HTR-8/SVneo (cell line): ENCODE results near the gene CCT6B.
A peak's percentile ranks its signal among the peaks of the same experiment; 100 is the strongest.
"Not testable (repeated sequence)": the region's sequence is repeated elsewhere in the genome, so short reads cannot be mapped to it uniquely, and the experiment has no call there.

ENCODE experiments used
- DNase-seq: peaks from one replicate; pipeline ENCODE4 v3.0.0; 2011; ENCODE audit warnings: low spot score, mixed read lengths; ENCODE audit not compliant: insufficient read length
- FAIRE-seq: peaks from 2 replicates; lab custom pipeline; 2011; peaks lifted over from hg19 to GRCh38; lab: Jason Lieb, UNC

CCT6B gene

GRCh38 chr17:34961093-34961911 lies at the start of gene CCT6B, which contains the start of gene ZNF830:
Gene CCT6B (minus strand): TSS chr17:34961460. CDS start chr17:34961393, 67 bp downstream.
Gene ZNF830 (plus strand): TSS chr17:34961540. CDS start chr17:34961567, 27 bp downstream.
- FAIRE-seq (peak; percentile 92), DNase-seq (peak; percentile 96)

- FAIRE-seq = no peak
- DNase-seq = no peak
Measured at GRCh38 chr17:35010093-35010492, 48.8 kb upstream of the CCT6B start.

- FAIRE-seq (no peak), DNase-seq (no peak)
Measured at GRCh38 chr17:35006961-35007360, 45.7 kb upstream of the CCT6B start.

- FAIRE-seq (no peak), DNase-seq (no peak)
Measured at GRCh38 chr17:35006345-35006744, 45.1 kb upstream of the CCT6B start.

- DNase-seq = no peak
- no peak for FAIRE-seq
Measured at GRCh38 chr17:35003778-35004177, 42.5 kb upstream of the CCT6B start.

GRCh38 chr17:35002876-35003551 lies 41.8 kb upstream of the CCT6B start:
- DNase-seq (no peak), FAIRE-seq (no peak)

GRCh38 chr17:35001549-35001948 lies 40.3 kb upstream of the CCT6B start:
- DNase-seq = no peak
- no peak for FAIRE-seq

- not testable (repeated sequence) for FAIRE-seq, DNase-seq
Measured at GRCh38 chr17:35000965-35001364, 39.7 kb upstream of the CCT6B start.

GRCh38 chr17:34999456-34999855 lies 38.2 kb upstream of the CCT6B start:
- DNase-seq (no peak), FAIRE-seq (no peak)

- peak; percentile 75 for FAIRE-seq
- DNase-seq = peak; percentile 83
Measured at GRCh38 chr17:34998205-34998604, 36.9 kb upstream of the CCT6B start.

- no peak for DNase-seq
Measured at GRCh38 chr17:34997355-34997862, 36.1 kb upstream of the CCT6B start.

GRCh38 chr17:34996422-34997285 lies 35.4 kb upstream of the CCT6B start:
- FAIRE-seq (no peak), DNase-seq (no peak)

More at GRCh38 chr17:34997355-34997862, 36.1 kb upstream of the CCT6B start:
- no peak for FAIRE-seq

- no peak for FAIRE-seq
- no peak for DNase-seq
Measured at GRCh38 chr17:34993031-34993430, 31.8 kb upstream of the CCT6B start.

- FAIRE-seq = no peak
- no peak for DNase-seq
Measured at GRCh38 chr17:34991606-34992005, 30.3 kb upstream of the CCT6B start.

- FAIRE-seq = no peak
Measured at GRCh38 chr17:34990921-34991365, 29.7 kb upstream of the CCT6B start.

GRCh38 chr17:34989473-34989872 lies 28.2 kb upstream of the CCT6B start:
- no peak for FAIRE-seq
- DNase-seq = no peak

More at GRCh38 chr17:34990921-34991365, 29.7 kb upstream of the CCT6B start:
- DNase-seq = no peak

- no peak for DNase-seq
- no peak for FAIRE-seq
Measured at GRCh38 chr17:34988644-34989043, 27.4 kb upstream of the CCT6B start.

GRCh38 chr17:34987232-34987631 lies 26.0 kb upstream of the CCT6B start:
- DNase-seq (no peak), FAIRE-seq (no peak)

- DNase-seq = peak; percentile 28
- no peak for FAIRE-seq
Measured at GRCh38 chr17:34981538-34982241, 20.4 kb upstream of the CCT6B start.
